Astrocyte (in vitro differentiated cells and primary cell): ENCODE results near the gene GPRASP3. TPM values are rescaled to one million over a fixed set of nuclear protein-coding genes. Genes with fewer than 3 reads are reported as not detected.

Experiments
- DNase-seq: peaks from one replicate; pipeline ENCODE4 v3.0.0-alpha.2; 2010; ENCODE audit warnings: low read depth
- FAIRE-seq: peaks from 2 replicates; lab custom pipeline; 2011; peaks lifted over from hg19 to GRCh38; lab: Jason Lieb, UNC
- H2AFZ ChIP-seq: 2 replicates; pipeline ENCODE4 v1.6.0; 2012; ENCODE audit warnings: low read depth, low read length, inconsistent platforms
- H3K27ac ChIP-seq: 2 replicates; pipeline ENCODE4 v1.5.1; 2011; ENCODE audit warnings: low read depth, low read length, inconsistent platforms
- H3K27me3 ChIP-seq: 2 replicates; pipeline ENCODE4 v1.6.0; 2011; ENCODE audit warnings: low read length, inconsistent platforms; ENCODE audit not compliant: insufficient read depth
- H3K36me3 ChIP-seq: 2 replicates; pipeline ENCODE4 v1.5.1; 2011; ENCODE audit warnings: low read length, inconsistent platforms; ENCODE audit not compliant: insufficient read depth
- H3K4me1 ChIP-seq: 2 replicates; pipeline ENCODE4 v1.5.1; 2011; ENCODE audit warnings: low read length, inconsistent platforms; ENCODE audit not compliant: insufficient read depth
- H3K4me2 ChIP-seq: 2 replicates; pipeline ENCODE4 v1.6.0; 2012; ENCODE audit warnings: low read length, inconsistent platforms
- H3K4me3 ChIP-seq: 2 replicates; pipeline ENCODE4 v1.5.1; 2011; ENCODE audit warnings: low read depth, mild to moderate bottlenecking, low read length, inconsistent platforms; ENCODE audit not compliant: insufficient read depth
- H3K79me2 ChIP-seq: 2 replicates; pipeline ENCODE4 v1.6.0; 2012; ENCODE audit warnings: mild to moderate bottlenecking, low read length, inconsistent platforms; ENCODE audit not compliant: insufficient read depth
- H3K9ac ChIP-seq: 2 replicates; pipeline ENCODE4 v1.6.0; 2012; ENCODE audit warnings: mild to moderate bottlenecking, low read length, inconsistent platforms
- H3K9me3 ChIP-seq: 2 replicates; pipeline ENCODE4 v1.5.1; 2012; ENCODE audit warnings: low read depth, mild to moderate bottlenecking, low read length, inconsistent platforms; ENCODE audit not compliant: insufficient read depth
- H4K20me1 ChIP-seq: 2 replicates; pipeline ENCODE4 v1.6.0; 2012; ENCODE audit warnings: low read length, inconsistent platforms; ENCODE audit not compliant: insufficient read depth
- H3K27ac Mint-ChIP-seq: one replicate; pipeline ENCODE4 v1.8.0; 2021; ENCODE audit warnings: mild to moderate bottlenecking, mixed read lengths; ENCODE audit not compliant: unreplicated experiment
- H3K27me3 Mint-ChIP-seq: one replicate; pipeline ENCODE4 v1.8.0; 2021; ENCODE audit warnings: low read depth, mixed read lengths; ENCODE audit not compliant: unreplicated experiment
- H3K36me3 Mint-ChIP-seq: one replicate; pipeline ENCODE4 v1.8.0; 2021; ENCODE audit warnings: low read depth, mixed read lengths; ENCODE audit not compliant: unreplicated experiment
- H3K4me1 Mint-ChIP-seq: one replicate; pipeline ENCODE4 v1.8.0; 2021; ENCODE audit warnings: low read depth, mixed read lengths; ENCODE audit not compliant: unreplicated experiment
- H3K4me3 Mint-ChIP-seq: one replicate; pipeline ENCODE4 v1.8.0; 2021; ENCODE audit warnings: mild to moderate bottlenecking, moderate library complexity, mixed read lengths; ENCODE audit not compliant: unreplicated experiment
- H3K9me3 Mint-ChIP-seq: one replicate; pipeline ENCODE4 v1.8.0; 2021; ENCODE audit warnings: mild to moderate bottlenecking, mixed read lengths; ENCODE audit not compliant: unreplicated experiment
- EZH2 ChIP-seq: IDR thresholded peaks from 2 replicates; pipeline ENCODE4 v1.6.1; 2012; ENCODE audit warnings: mild to moderate bottlenecking, low read length, inconsistent platforms; ENCODE audit not compliant: insufficient read depth
- total RNA-seq: library from RNA; stranded (reverse); gene quantifications from 2 replicates; pipeline ENCODE4 v1.2.1, GENCODE V29; 2021
- TF ChIP-seq, protein P1 (sequence below): IDR thresholded peaks from 2 replicates; pipeline ENCODE4 v1.5.1; 2011; ENCODE audit warnings: low read depth, mild to moderate bottlenecking, inconsistent platforms, low read length, moderate library complexity; ENCODE audit not compliant: insufficient read depth

Gene GPRASP3
- total RNA-seq, 1 donor from 2014 or later: 8.0 TPM

GRCh38 chrX:102684772-102685520 is 35.6 kb upstream of the GPRASP3 start:
- DNase-seq: no peak
- H3K4me3 ChIP-seq: no peak overlapping the region
- no peaks in the 10 kb centered on the region for H4K20me1 ChIP-seq
- no peaks in the 10 kb centered on the region for H3K4me1 ChIP-seq
- H3K9ac ChIP-seq: no peak overlapping the region
- no peaks in the 10 kb centered on the region for H3K79me2 ChIP-seq
- Mint-ChIP-seq H3K4me3 (no peak overlapping the region), H3K9me3 (peaks cover 6% of the 10 kb centered on the region), H3K27me3 (no peaks in the 10 kb centered on the region), H3K27ac (no peak overlapping the region), H3K36me3 (peaks cover 8% of the 10 kb centered on the region), H3K4me1 (no peaks in the 10 kb centered on the region)
- H3K36me3 ChIP-seq: no peaks in the 10 kb centered on the region
- no peak overlapping the region for H3K4me2 ChIP-seq
- TF ChIP-seq EZH2: no peak
- TF ChIP-seq, protein P1, sequence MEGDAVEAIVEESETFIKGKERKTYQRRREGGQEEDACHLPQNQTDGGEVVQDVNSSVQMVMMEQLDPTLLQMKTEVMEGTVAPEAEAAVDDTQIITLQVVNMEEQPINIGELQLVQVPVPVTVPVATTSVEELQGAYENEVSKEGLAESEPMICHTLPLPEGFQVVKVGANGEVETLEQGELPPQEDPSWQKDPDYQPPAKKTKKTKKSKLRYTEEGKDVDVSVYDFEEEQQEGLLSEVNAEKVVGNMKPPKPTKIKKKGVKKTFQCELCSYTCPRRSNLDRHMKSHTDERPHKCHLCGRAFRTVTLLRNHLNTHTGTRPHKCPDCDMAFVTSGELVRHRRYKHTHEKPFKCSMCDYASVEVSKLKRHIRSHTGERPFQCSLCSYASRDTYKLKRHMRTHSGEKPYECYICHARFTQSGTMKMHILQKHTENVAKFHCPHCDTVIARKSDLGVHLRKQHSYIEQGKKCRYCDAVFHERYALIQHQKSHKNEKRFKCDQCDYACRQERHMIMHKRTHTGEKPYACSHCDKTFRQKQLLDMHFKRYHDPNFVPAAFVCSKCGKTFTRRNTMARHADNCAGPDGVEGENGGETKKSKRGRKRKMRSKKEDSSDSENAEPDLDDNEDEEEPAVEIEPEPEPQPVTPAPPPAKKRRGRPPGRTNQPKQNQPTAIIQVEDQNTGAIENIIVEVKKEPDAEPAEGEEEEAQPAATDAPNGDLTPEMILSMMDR: no peak
- H3K27ac ChIP-seq: no peak overlapping the region
- FAIRE-seq: no peak
- no peaks in the 10 kb centered on the region for H3K27me3 ChIP-seq
- no peaks in the 10 kb centered on the region for H3K9me3 ChIP-seq
- no peak overlapping the region for H2AFZ ChIP-seq

DNA sequence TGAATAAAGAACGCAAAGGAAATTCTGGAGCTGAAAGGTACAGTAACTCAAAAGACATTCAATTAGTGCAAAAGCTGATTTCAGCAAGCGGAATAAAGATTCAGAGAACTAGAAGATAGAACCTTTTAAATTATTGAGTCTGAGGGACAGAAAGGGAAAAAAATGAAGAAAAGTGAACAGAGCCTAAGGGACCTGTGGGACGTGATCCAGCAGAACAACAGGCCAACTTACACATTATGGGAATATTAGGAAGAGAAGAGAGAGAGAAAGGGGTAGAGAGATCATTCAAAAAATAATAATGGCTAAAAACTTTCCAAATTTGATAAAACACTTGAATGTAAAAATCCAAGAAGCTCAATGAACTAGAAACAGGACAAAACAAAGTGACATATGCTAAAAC is 25.8 kb upstream of the GPRASP3 start:
- no peak for TF ChIP-seq EZH2
- TF ChIP-seq, protein P1: no peak
- Histone ChIP-seq H3K79me2 (no peaks in the 10 kb centered on the region), H4K20me1 (no peaks in the 10 kb centered on the region), H3K9ac (no peak overlapping the region), H3K27ac (no peak overlapping the region), H3K4me2 (no peak overlapping the region), H2AFZ (no peak overlapping the region), H3K9me3 (no peaks in the 10 kb centered on the region), H3K27me3 (no peaks in the 10 kb centered on the region), H3K4me3 (no peak overlapping the region), H3K36me3 (no peaks in the 10 kb centered on the region), H3K4me1 (no peaks in the 10 kb centered on the region)
- Mint-ChIP-seq H3K27me3 (no peaks in the 10 kb centered on the region), H3K36me3 (no peaks in the 10 kb centered on the region), H3K4me1 (no peaks in the 10 kb centered on the region), H3K4me3 (no peak overlapping the region), H3K27ac (no peak overlapping the region), H3K9me3 (no peaks in the 10 kb centered on the region)
- FAIRE-seq: no peak
- no peak for DNase-seq

GRCh38 chrX:102696306-102696705 is 24.2 kb upstream of the GPRASP3 start:
- H3K27ac ChIP-seq: no peak overlapping the region
- H3K9ac ChIP-seq: no peak overlapping the region
- H3K9me3 ChIP-seq: no peaks in the 10 kb centered on the region
- no peaks in the 10 kb centered on the region for H3K36me3 Mint-ChIP-seq
- TF ChIP-seq EZH2: no peak
- TF ChIP-seq, protein P1: no peak
- H2AFZ ChIP-seq: no peak overlapping the region
- no peak overlapping the region for H3K4me3 Mint-ChIP-seq
- H3K9me3 Mint-ChIP-seq: no peaks in the 10 kb centered on the region
- H3K36me3 ChIP-seq: no peaks in the 10 kb centered on the region
- no peaks in the 10 kb centered on the region for H3K27me3 Mint-ChIP-seq
- no peaks in the 10 kb centered on the region for H3K4me1 ChIP-seq
- no peak overlapping the region for H3K4me2 ChIP-seq
- H3K27ac Mint-ChIP-seq: no peak overlapping the region
- no peak overlapping the region for H3K4me3 ChIP-seq
- DNase-seq (no peak), FAIRE-seq (no peak)
- H3K4me1 Mint-ChIP-seq: no peaks in the 10 kb centered on the region
- H4K20me1 ChIP-seq: no peaks in the 10 kb centered on the region
- no peaks in the 10 kb centered on the region for H3K27me3 ChIP-seq
- H3K79me2 ChIP-seq: no peaks in the 10 kb centered on the region
